ENCODE data around the gene FER1L5. TPM values are rescaled to one million over a fixed set of nuclear protein-coding genes. Genes with fewer than 3 reads are reported as not detected.

The FER1L5 gene
- total and polyA plus RNA-seq, 2 experiments from 2014 or later, result 0.18 to 0.76 TPM

- TF ChIP-seq ZNF462 (CRISPR knock-in tag; IDR thresholded peaks at IDR 0.05), result no peak
- no peak for TF ChIP-seq CREB1 (CRISPR knock-in tag; IDR thresholded peaks at IDR 0.05; ENCODE audit: low read depth)
- no peak for TF ChIP-seq EZH2 (IDR thresholded peaks at IDR 0.05; ENCODE audit: low read depth, unreplicated experiment)
- TF ChIP-seq NANOG (IDR thresholded peaks at IDR 0.05; ENCODE audit: borderline replicate concordance), result no peak
- TF ChIP-seq STAT1 (IDR thresholded peaks at IDR 0.05; ENCODE audit: unreplicated experiment), result no peak
- no peak for TF ChIP-seq ZNF114 (CRISPR knock-in tag; IDR thresholded peaks at IDR 0.05)
- TF ChIP-seq POLR2AphosphoS5 (IDR thresholded peaks at IDR 0.05; ENCODE audit: low read depth), result no peak
- TF ChIP-seq ETS1 (IDR thresholded peaks at IDR 0.05), result no peak
- TF ChIP-seq JUNB (IDR thresholded peaks at IDR 0.05; ENCODE audit: unreplicated experiment), result no peak
- TF ChIP-seq EZH2phosphoT487 (IDR thresholded peaks at IDR 0.05; ENCODE audit: unreplicated experiment), result no peak
- TF ChIP-seq ZNF331 (CRISPR knock-in tag; IDR thresholded peaks at IDR 0.05; ENCODE audit: low read depth), result no peak
- TF ChIP-seq CTCF (conservative IDR thresholded peaks at IDR 0.05; ENCODE audit: low read depth in 2 of 2), result no peak
Observed at GRCh38 chr2:96623116-96623515, 19.4 kb upstream of the FER1L5 start (continued).
